ENCODE data around the gene PDC. TPM values are rescaled to one million over a fixed set of nuclear protein-coding genes. Genes with fewer than 3 reads are reported as not detected.
"Not testable (repeated sequence)": the region's sequence is repeated elsewhere in the genome, so short reads cannot be mapped to it uniquely, and the experiment has no call there.

Gene PDC
- total RNA-seq, 4 donors from 2014 or later = not detected

DNA sequence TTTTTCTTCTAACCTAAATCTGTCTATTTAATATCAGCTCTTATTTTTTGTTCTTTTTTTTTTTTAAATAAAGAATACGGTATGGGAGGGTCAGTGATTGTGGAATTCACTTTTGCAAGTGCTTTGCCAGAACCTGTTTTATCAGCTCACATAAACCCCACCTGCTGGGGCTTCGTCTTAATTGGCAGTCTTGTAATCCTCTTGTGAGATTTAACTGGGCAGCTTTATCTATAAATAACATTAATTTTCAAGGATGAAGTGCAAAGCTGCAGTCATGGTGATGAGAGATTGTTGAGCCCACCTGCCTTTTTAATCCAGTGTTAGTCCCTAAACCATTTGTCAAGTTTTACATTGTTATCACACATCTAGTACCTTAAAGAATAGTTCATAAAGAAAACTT is 18.2 kb upstream of the PDC start:
- DNase-seq (ENCODE audit: extremely low spot score) = no peak
- no peaks in the 10 kb centered on the region for H3K9me3 ChIP-seq

DNA sequence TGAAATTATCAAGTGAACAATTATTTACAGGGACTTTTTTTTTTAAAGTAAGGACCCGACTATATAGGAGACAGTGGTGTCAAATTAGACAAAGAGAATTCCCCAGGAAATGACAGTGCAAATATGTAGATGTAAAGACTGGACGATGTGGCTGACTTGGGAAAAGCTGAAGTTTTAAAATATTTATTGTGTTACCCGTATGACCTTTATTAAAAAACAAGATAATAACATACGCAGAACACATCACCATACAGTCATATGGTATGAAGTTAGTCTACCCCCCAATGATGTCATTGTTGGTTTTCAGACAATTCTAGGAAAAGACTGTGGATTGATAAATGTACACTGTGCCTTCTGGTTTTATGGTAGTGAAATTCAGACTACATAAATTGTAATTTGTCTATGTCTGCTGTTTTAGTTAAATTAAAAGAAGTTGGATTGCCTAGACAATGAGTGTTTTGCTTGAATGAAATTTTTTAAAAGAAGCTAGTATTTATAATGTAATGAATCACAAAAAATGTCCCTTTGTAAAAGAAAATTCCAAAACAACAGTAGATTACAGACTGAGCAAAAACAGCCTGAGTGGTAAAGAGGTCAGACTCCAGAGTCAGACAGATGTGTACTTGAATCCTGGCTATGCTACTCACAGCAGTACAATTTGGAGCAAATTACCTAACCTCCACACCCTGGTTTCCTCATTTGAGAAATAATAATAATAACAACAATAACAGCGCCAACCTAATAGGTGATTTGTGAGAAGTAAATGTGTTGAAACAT is 15.5 kb upstream of the PDC start:
- Histone ChIP-seq H3K27ac (replicated peaks in 1 of 4) (no peak overlapping the region), H3K27me3 (no peaks in the 10 kb centered on the region), H3K4me1 (no peaks in the 10 kb centered on the region), H3K9me3 (no peaks in the 10 kb centered on the region), H3K4me3 (no peak overlapping the region), H3K36me3 (no peaks in the 10 kb centered on the region)
- TF ChIP-seq EP300 (IDR thresholded peaks at IDR 0.05) (no peak), POLR2A (IDR thresholded peaks at IDR 0.05; ENCODE audit: low read depth) (no peak)
- intact Hi-C loops (cut with DNase I) = no loop called here
- no peak for DNase-seq (ENCODE audit: extremely low spot score)
- 77% methylated on average over 5 of the region's 5 CpGs for WGBS

More for the DNA sequence above, 18.2 kb upstream of the PDC start:
- intact Hi-C loops (cut with DNase I) = no loop called here
- Histone ChIP-seq H3K4me1 (peaks cover 0 to 6% (median 0%) of the 10 kb centered on the region in 4 donors), H3K36me3 (no peaks in the 10 kb centered on the region), H3K27me3 (no peaks in the 10 kb centered on the region), H3K27ac (replicated peaks in 1 of 4) (no peak overlapping the region), H3K4me3 (no peak overlapping the region)
- 78% methylated on average over 2 of the region's 2 CpGs for WGBS
- TF ChIP-seq POLR2AphosphoS5 (IDR thresholded peaks at IDR 0.05) = no peak
- TF ChIP-seq POLR2A (IDR thresholded peaks at IDR 0.05; ENCODE audit: low read depth) = no peak
- no peak for TF ChIP-seq EP300 (IDR thresholded peaks at IDR 0.05)
- TF ChIP-seq, protein P1, sequence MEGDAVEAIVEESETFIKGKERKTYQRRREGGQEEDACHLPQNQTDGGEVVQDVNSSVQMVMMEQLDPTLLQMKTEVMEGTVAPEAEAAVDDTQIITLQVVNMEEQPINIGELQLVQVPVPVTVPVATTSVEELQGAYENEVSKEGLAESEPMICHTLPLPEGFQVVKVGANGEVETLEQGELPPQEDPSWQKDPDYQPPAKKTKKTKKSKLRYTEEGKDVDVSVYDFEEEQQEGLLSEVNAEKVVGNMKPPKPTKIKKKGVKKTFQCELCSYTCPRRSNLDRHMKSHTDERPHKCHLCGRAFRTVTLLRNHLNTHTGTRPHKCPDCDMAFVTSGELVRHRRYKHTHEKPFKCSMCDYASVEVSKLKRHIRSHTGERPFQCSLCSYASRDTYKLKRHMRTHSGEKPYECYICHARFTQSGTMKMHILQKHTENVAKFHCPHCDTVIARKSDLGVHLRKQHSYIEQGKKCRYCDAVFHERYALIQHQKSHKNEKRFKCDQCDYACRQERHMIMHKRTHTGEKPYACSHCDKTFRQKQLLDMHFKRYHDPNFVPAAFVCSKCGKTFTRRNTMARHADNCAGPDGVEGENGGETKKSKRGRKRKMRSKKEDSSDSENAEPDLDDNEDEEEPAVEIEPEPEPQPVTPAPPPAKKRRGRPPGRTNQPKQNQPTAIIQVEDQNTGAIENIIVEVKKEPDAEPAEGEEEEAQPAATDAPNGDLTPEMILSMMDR (IDR thresholded peaks at IDR 0.05) = no peak

DNA sequence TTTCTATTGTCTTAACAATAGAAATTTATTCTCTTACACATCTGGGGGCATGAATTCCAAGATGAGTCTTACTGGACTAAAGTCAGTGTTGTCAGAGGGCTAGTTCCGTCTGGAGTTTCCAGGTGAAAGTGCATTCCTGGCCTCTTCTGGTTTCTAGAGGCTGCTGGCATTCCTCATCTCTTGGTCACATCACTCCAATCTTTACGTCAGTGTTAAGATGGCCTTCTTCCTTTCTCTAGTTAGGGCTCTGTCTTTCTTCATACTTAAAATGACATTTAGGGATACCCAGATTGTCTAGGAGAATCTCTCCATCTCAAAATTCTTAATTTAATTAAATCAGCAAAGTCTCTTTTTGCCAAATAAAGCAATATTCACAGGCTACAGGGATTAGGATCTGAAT is 13.3 kb upstream of the PDC start:
- intact Hi-C loops (cut with DNase I) = no loop called here
- H3K9me3 ChIP-seq = no peaks in the 10 kb centered on the region

DNA sequence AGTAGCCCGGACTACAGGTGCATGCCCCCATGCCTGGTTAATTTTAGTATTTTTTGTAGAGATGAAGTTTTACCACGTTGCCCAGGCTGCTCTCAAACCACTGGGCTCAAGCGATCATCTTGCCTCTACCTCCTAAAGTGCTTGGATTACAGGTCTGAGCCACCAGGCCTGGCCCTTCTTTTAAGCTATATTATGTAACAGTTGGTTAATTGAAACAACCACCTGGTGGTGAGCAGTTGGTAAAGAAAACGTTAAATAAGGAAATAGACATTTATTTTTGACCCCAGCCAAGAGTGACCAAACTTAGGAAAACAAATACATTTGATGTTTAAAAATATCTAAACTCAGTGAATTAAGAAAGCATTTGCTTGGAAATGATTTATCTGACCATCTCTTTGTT is 12.1 kb upstream of the PDC start:
- H3K4me1 ChIP-seq = no peaks in the 10 kb centered on the region
- no peak overlapping the region for H3K27ac ChIP-seq (replicated peaks in 1 of 4)
- no peak overlapping the region for H3K4me3 ChIP-seq
- DNase-seq (ENCODE audit: extremely low spot score) = no peak
- WGBS = 81% methylated on average over 4 of the region's 4 CpGs
- intact Hi-C loops (cut with DNase I) = no loop called here
- H3K9me3 ChIP-seq = no peaks in the 10 kb centered on the region
- H3K27me3 ChIP-seq = no peaks in the 10 kb centered on the region
- H3K36me3 ChIP-seq = no peaks in the 10 kb centered on the region
- TF ChIP-seq EP300 (IDR thresholded peaks at IDR 0.05) = no peak
- no peak for TF ChIP-seq POLR2A (IDR thresholded peaks at IDR 0.05; ENCODE audit: low read depth)
- no peak for TF ChIP-seq POLR2AphosphoS5 (IDR thresholded peaks at IDR 0.05)
- TF ChIP-seq, protein P1 (IDR thresholded peaks at IDR 0.05) = no peak

More for the DNA sequence above, 13.3 kb upstream of the PDC start:
- Histone ChIP-seq H3K4me1 (no peaks in the 10 kb centered on the region), H3K36me3 (no peaks in the 10 kb centered on the region), H3K27me3 (no peaks in the 10 kb centered on the region), H3K27ac (replicated peaks in 1 of 4) (no peak overlapping the region), H3K4me3 (no peak overlapping the region)
- TF ChIP-seq POLR2A (IDR thresholded peaks at IDR 0.05; ENCODE audit: low read depth) = no peak
- no peak for TF ChIP-seq POLR2AphosphoS5 (IDR thresholded peaks at IDR 0.05)
- no peak for TF ChIP-seq EP300 (IDR thresholded peaks at IDR 0.05)
- TF ChIP-seq, protein P1 (IDR thresholded peaks at IDR 0.05) = no peak
- 81% methylated on average over 2 of the region's 2 CpGs for WGBS
- DNase-seq (ENCODE audit: extremely low spot score) = no peak

DNA sequence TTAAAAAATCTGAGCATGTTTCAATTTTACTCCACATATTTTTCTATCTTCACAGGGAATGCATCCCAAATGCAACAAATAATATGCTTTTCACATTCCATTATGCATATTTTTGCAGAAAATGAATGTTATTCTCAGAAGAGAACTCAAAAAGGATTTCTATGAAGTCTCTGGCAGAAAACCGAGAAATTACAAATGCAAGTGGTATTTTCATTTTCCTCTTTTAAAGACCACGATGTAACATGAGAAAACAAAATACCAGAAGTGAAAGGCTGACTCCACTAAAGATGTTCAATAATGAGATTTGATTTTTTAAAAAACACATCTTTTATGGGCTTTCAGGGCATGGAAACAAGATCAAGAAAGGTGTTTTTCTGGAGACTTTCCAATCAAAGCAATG is 5.0 kb upstream of the PDC start:
- H3K4me3 ChIP-seq = no peak overlapping the region
- intact Hi-C loops (cut with DNase I) = no loop called here
- H3K36me3 ChIP-seq = no peaks in the 10 kb centered on the region
- 77% methylated on average over 2 of the region's 2 CpGs for WGBS
- H3K4me1 ChIP-seq = no peaks in the 10 kb centered on the region
- no peak overlapping the region for H3K27ac ChIP-seq (replicated peaks in 1 of 4)
- no peak for DNase-seq (ENCODE audit: extremely low spot score)
- no peaks in the 10 kb centered on the region for H3K27me3 ChIP-seq
- TF ChIP-seq POLR2AphosphoS5 (IDR thresholded peaks at IDR 0.05) (no peak), EP300 (IDR thresholded peaks at IDR 0.05) (no peak), POLR2A (IDR thresholded peaks at IDR 0.05; ENCODE audit: low read depth) (no peak)
- TF ChIP-seq, protein P1 (IDR thresholded peaks at IDR 0.05) = no peak
- no peaks in the 10 kb centered on the region for H3K9me3 ChIP-seq

DNA sequence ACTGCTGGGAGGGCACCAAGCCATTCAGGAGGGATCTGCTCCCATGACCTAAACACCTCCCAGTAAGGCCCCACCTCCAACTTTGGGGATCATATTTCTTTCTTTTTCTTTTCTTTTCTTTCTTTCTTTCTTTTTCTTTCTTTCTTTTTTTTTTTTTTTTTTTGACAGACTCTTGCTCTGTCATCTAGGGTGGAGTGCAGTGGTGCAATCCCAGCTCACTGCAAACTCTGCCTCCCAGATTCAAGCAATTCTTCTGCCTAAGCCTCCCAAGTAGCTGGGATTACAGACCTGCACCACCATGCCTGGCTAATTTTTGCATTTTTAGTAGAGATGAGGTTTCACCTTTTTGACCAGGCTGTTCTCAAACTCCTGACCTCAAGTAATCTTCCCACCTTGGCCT is 4.6 kb upstream of the PDC start:
- H3K27me3 ChIP-seq; DNase-seq (ENCODE audit: extremely low spot score); H3K36me3 ChIP-seq; intact Hi-C loops (cut with DNase I); H3K9me3 ChIP-seq; H3K4me1 ChIP-seq; H3K27ac ChIP-seq (replicated peaks in 1 of 4); H3K4me3 ChIP-seq: not testable (repeated sequence)

All from esophagus muscularis mucosa (tissue), 4 donors.